HUES6 (cell line): ENCODE measurements around the gene SAMD11.

ENCODE experiments used
- H3K27ac ChIP-seq: 2 replicates; pipeline ENCODE4 v1.7.0; 2013; ENCODE audit warnings: low read depth, mild to moderate bottlenecking, low read length, inconsistent platforms
- H3K27me3 ChIP-seq: 2 replicates; pipeline ENCODE4 v1.6.1; 2013; ENCODE audit warnings: low read length; ENCODE audit not compliant: control insufficient read depth, insufficient read depth
- H3K36me3 ChIP-seq: 2 replicates; pipeline ENCODE4 v1.6.1; 2013; ENCODE audit warnings: low read length; ENCODE audit not compliant: control insufficient read depth, insufficient read depth
- H3K4me1 ChIP-seq: 2 replicates; pipeline ENCODE4 v1.6.1; 2013; ENCODE audit warnings: low read length; ENCODE audit not compliant: control insufficient read depth, insufficient read depth
- H3K4me3 ChIP-seq: 2 replicates; pipeline ENCODE4 v1.5.1; 2013; ENCODE audit warnings: low read depth, low read length
- H3K9ac ChIP-seq: one replicate; pipeline ENCODE4 v1.6.1; 2013; ENCODE audit warnings: mild to moderate bottlenecking, low read length
- H3K9me3 ChIP-seq: 2 replicates; pipeline ENCODE4 v1.6.1; 2013; ENCODE audit warnings: low read depth, low read length; ENCODE audit not compliant: control insufficient read depth, insufficient read depth

Gene SAMD11

GRCh38 chr1:929712-930632 lies 6.2 kb downstream of the SAMD11 start:
- Histone ChIP-seq H3K27ac (no peak overlapping the region), H3K36me3 (no peaks in the 10 kb centered on the region), H3K9me3 (no peaks in the 10 kb centered on the region), H3K27me3 (peaks cover 92% of the 10 kb centered on the region), H3K4me3 (no peak overlapping the region), H3K4me1 (peaks cover 11% of the 10 kb centered on the region), H3K9ac (no peak overlapping the region)

- Histone ChIP-seq H3K4me3 (no peak overlapping the region), H3K27ac (no peak overlapping the region), H3K36me3 (no peaks in the 10 kb centered on the region), H3K9me3 (no peaks in the 10 kb centered on the region), H3K4me1 (peaks cover 18% of the 10 kb centered on the region), H3K27me3 (peaks cover 92% of the 10 kb centered on the region), H3K9ac (no peak overlapping the region)
Observed at GRCh38 chr1:930633-931138, 7.0 kb downstream of the SAMD11 start.

- Histone ChIP-seq H3K27me3 (peaks cover 92% of the 10 kb centered on the region), H3K4me1 (peaks cover 12% of the 10 kb centered on the region), H3K9ac (no peak overlapping the region), H3K36me3 (no peaks in the 10 kb centered on the region), H3K4me3 (no peak overlapping the region), H3K9me3 (no peaks in the 10 kb centered on the region), H3K27ac (no peak overlapping the region)
Observed at GRCh38 chr1:931380-932172, 7.9 kb downstream of the SAMD11 start.

- H3K4me3 ChIP-seq = no peak overlapping the region
- H3K36me3 ChIP-seq = no peaks in the 10 kb centered on the region
- no peak overlapping the region for H3K27ac ChIP-seq
- H3K9me3 ChIP-seq = no peaks in the 10 kb centered on the region
- peaks cover 92% of the 10 kb centered on the region for H3K27me3 ChIP-seq
- no peak overlapping the region for H3K9ac ChIP-seq
- H3K4me1 ChIP-seq = peaks cover 14% of the 10 kb centered on the region
Observed at GRCh38 chr1:932173-932510, 8.4 kb downstream of the SAMD11 start.

- H3K4me3 ChIP-seq = no peak overlapping the region
- peaks cover 92% of the 10 kb centered on the region for H3K27me3 ChIP-seq
- peaks cover 14% of the 10 kb centered on the region for H3K4me1 ChIP-seq
- no peak overlapping the region for H3K9ac ChIP-seq
- H3K9me3 ChIP-seq = no peaks in the 10 kb centered on the region
- no peaks in the 10 kb centered on the region for H3K36me3 ChIP-seq
- H3K27ac ChIP-seq = no peak overlapping the region
Observed at GRCh38 chr1:932776-933602, 9.3 kb downstream of the SAMD11 start.

GRCh38 chr1:933603-933940 lies 9.8 kb downstream of the SAMD11 start:
- Histone ChIP-seq H3K9me3 (no peaks in the 10 kb centered on the region), H3K9ac (no peak overlapping the region), H3K36me3 (no peaks in the 10 kb centered on the region), H3K27ac (no peak overlapping the region), H3K27me3 (peaks cover 92% of the 10 kb centered on the region), H3K4me1 (peaks cover 20% of the 10 kb centered on the region), H3K4me3 (no peak overlapping the region)

- Histone ChIP-seq H3K27me3 (peaks cover 92% of the 10 kb centered on the region), H3K27ac (no peak overlapping the region), H3K9me3 (no peaks in the 10 kb centered on the region), H3K9ac (no peak overlapping the region), H3K4me3 (peak overlapping the region; percentile 52), H3K4me1 (peaks cover 33% of the 10 kb centered on the region), H3K36me3 (no peaks in the 10 kb centered on the region)
Observed at GRCh38 chr1:934991-935750, 11.4 kb downstream of the SAMD11 start.

- Histone ChIP-seq H3K27ac (no peak overlapping the region), H3K9ac (no peak overlapping the region), H3K4me3 (peak overlapping the region; percentile 52), H3K27me3 (peaks cover 92% of the 10 kb centered on the region), H3K36me3 (no peaks in the 10 kb centered on the region), H3K4me1 (peaks cover 34% of the 10 kb centered on the region), H3K9me3 (no peaks in the 10 kb centered on the region)
Observed at GRCh38 chr1:935751-936231, 12.1 kb downstream of the SAMD11 start.

GRCh38 chr1:936348-937264 lies 12.9 kb downstream of the SAMD11 start:
- Histone ChIP-seq H3K27me3 (peaks cover 92% of the 10 kb centered on the region), H3K36me3 (no peaks in the 10 kb centered on the region), H3K4me1 (peaks cover 41% of the 10 kb centered on the region), H3K9ac (no peak overlapping the region), H3K4me3 (no peak overlapping the region), H3K27ac (no peak overlapping the region), H3K9me3 (no peaks in the 10 kb centered on the region)
